K562 (cell line): ENCODE data around the gene CREB3L1. TPM values are rescaled to one million over a fixed set of nuclear protein-coding genes. Genes with fewer than 3 reads are reported as not detected.
A peak's percentile ranks its signal among the peaks of the same experiment; 100 is the strongest.

Experiments used
- AFF4 ChIP-seq: sonication (generic); formaldehyde crosslinking; IDR thresholded peaks from 2 replicates; pipeline ENCODE4 v1.8.0; 2023; ENCODE audit warnings: mild to moderate bottlenecking, missing genetic modification reagents
- CC2D1A ChIP-seq: fragments of 450-650 bp; IDR thresholded peaks from 2 replicates; pipeline ENCODE4 v1.6.1; 2017; ENCODE audit warnings: mild to moderate bottlenecking
- CGGBP1 ChIP-seq: fragments of 250-450 bp; sonication (Bioruptor Pico); IDR thresholded peaks from 2 replicates; pipeline ENCODE4 v1.9.0; 2021; ENCODE audit warnings: mild to moderate bottlenecking
- CXXC5 ChIP-seq: fragments of 250-450 bp; sonication (Bioruptor Pico); IDR thresholded peaks from 2 replicates; pipeline ENCODE4 v1.8.0; 2022; ENCODE audit warnings: inconsistent platforms, mild to moderate bottlenecking, moderate library complexity
- ETV1 ChIP-seq: fragments of 450-650 bp; conservative IDR thresholded peaks from 2 replicates; pipeline ENCODE4 v1.6.1; 2016; ENCODE audit warnings: missing genetic modification characterization, control low read depth, low read depth, missing compliant biosample characterization
- HDAC1 ChIP-seq, 2 experiments: fragments of 450-650 bp; IDR thresholded peaks; 2 replicates each; pipeline ENCODE4 v1.6.1; 2016 to 2017; ENCODE audit warnings: inconsistent platforms in 1 of 2, mild to moderate bottlenecking in 1 of 2, moderate library complexity in 1 of 2
- HIVEP1 ChIP-seq: fragments of 250-450 bp; sonication (Bioruptor Pico); IDR thresholded peaks from 2 replicates; pipeline ENCODE4 v1.4.0; 2020; ENCODE audit warnings: mild to moderate bottlenecking
- HMGN3 ChIP-seq: IDR thresholded peaks from 2 replicates; pipeline ENCODE4 v1.6.1; 2011; ENCODE audit warnings: borderline replicate concordance, low read depth, mild to moderate bottlenecking, mixed read lengths, low read length; ENCODE audit not compliant: insufficient read length; ENCODE audit errors: extremely low read depth
- HNRNPL ChIP-seq: fragments of 200-400 bp; formaldehyde crosslinking; IDR thresholded peaks from 2 replicates; pipeline ENCODE4 v1.6.1; 2017; ENCODE audit warnings: low read depth, mild to moderate bottlenecking, low read length
- LCOR ChIP-seq: sonication (generic); formaldehyde crosslinking; IDR thresholded peaks from 2 replicates; pipeline ENCODE4 v1.8.0; 2022; ENCODE audit warnings: mild to moderate bottlenecking, missing genetic modification reagents
- PCBP1 ChIP-seq: fragments of 200-400 bp; formaldehyde crosslinking; IDR thresholded peaks from 2 replicates; pipeline ENCODE4 v1.6.1; 2018; ENCODE audit warnings: mild to moderate bottlenecking, low read depth, low read length; ENCODE audit not compliant: poor library complexity, severe bottlenecking
- POLR2AphosphoS5 ChIP-seq: IDR thresholded peaks from 2 replicates; pipeline ENCODE4 v1.6.1; 2011; ENCODE audit warnings: mild to moderate bottlenecking, low read depth, low read length, moderate library complexity; ENCODE audit not compliant: control insufficient read depth, insufficient read depth
- RCOR1 ChIP-seq, 2 experiments: IDR thresholded peaks; 2 replicates each; pipeline ENCODE4 v1.6.1; 2012; ENCODE audit warnings: low read depth in 2 of 2, low read length in 2 of 2, borderline replicate concordance in 1 of 2, improper control_type of control experiment in 1 of 2
- SMAD1 ChIP-seq: fragments of 150-350 bp; IDR thresholded peaks from 2 replicates; pipeline ENCODE4 v1.6.1; 2014; ENCODE audit warnings: low read length, low read depth; ENCODE audit not compliant: partially characterized antibody
- STAT6 ChIP-seq: sonication (generic); formaldehyde crosslinking; IDR thresholded peaks from 2 replicates; pipeline ENCODE4 v1.8.1; 2023; ENCODE audit warnings: mild to moderate bottlenecking, missing genetic modification reagents
- THRB ChIP-seq: fragments of 450-650 bp; formaldehyde crosslinking; conservative IDR thresholded peaks from 2 replicates; pipeline ENCODE4 v1.4.0; 2022; ENCODE audit warnings: mild to moderate bottlenecking, missing genetic modification characterization
- ZNF561 ChIP-seq: fragments of 450-650 bp; formaldehyde crosslinking; conservative IDR thresholded peaks from 2 replicates; pipeline ENCODE4 v1.4.0; 2020; ENCODE audit warnings: mild to moderate bottlenecking, moderate library complexity
- ZSCAN29 ChIP-seq: fragments of 450-650 bp; IDR thresholded peaks from 2 replicates; pipeline ENCODE4 v1.6.1; 2017
- polyA plus RNA-seq, 8 experiments: library from polyadenylated mRNA; depleted of rRNA in 4 of 8; stranded (reverse) in 5 of 8; unstranded in 3 of 8; fragments of >200 nt; fragmentation: Nextera tagmentation in 2 of 8; fragmentation: Illumina TruSeq in 1 of 8; extraction: Ambion mirVana in 2 of 8; extraction: Trizol in 1 of 8; gene quantifications; 2 replicates each; pipeline versions ENCODE4 v1.2.1 to v1.2.3, GENCODE V29; 2011 to 2014; ENCODE audit warnings: inconsistent platforms in 1 of 8, missing spikeins in 1 of 8
- total RNA-seq, 7 experiments: library from RNA; depleted of rRNA in 6 of 7; stranded (reverse); fragments of >200 nt in 6 of 7; fragmentation: Illumina TruSeq in 2 of 7; extraction: Trizol in 2 of 7; gene quantifications; 2 replicates each; pipeline versions ENCODE4 v1.2.1 to v1.2.3, GENCODE V29; 2011 to 2021; ENCODE audit warnings: low replicate concordance in 1 of 7

The CREB3L1 gene
- total and polyA plus RNA-seq, 9 of the 15 experiments (the other 6 are each of a cell fraction or from before 2014, with no cell fraction given), result 1.2 to 27.6 (median 3.7) TPM

- TF ChIP-seq AFF4 (CRISPR knock-in tag) (0 out of 2 replicates have a peak, but pooled peaks have one; percentile 10), PCBP1 (peak; percentile 64), HNRNPL (no peak), HDAC1 (IDR thresholded peaks at IDR 0.05) (peak in 1 of 2 experiments; percentile 64; a peak in 2 of 4 replicates), STAT6 (CRISPR knock-in tag) (no peak; the same call in 1 of the 2 replicates), CGGBP1 (CRISPR knock-in tag) (peak; percentile 88; the same call in 1 of the 2 replicates), ZNF561 (CRISPR knock-in tag) (no peak), SMAD1 (peak; percentile 14), HMGN3 (peak; percentile 66), THRB (CRISPR knock-in tag) (0 out of 2 replicates have a peak, but pooled peaks have one; percentile 29), LCOR (CRISPR knock-in tag) (peak; percentile 67; the same call in 1 of the 2 replicates), ETV1 (tag) (no peak), POLR2AphosphoS5 (peak; percentile 43; the same call in 1 of the 2 replicates), HIVEP1 (CRISPR knock-in tag) (0 out of 2 replicates have a peak, but pooled peaks have one; percentile 69), CC2D1A (no peak), CXXC5 (CRISPR knock-in tag) (peak; percentile 75), RCOR1 (IDR thresholded peaks at IDR 0.05; ENCODE audit: borderline replicate concordance in 1 of 2, low read depth in 2 of 2, low read length in 2 of 2) (peak in 1 of 2 experiments; percentile 3; a peak in 1 of 4 replicates), ZSCAN29 (no peak)
Observed at GRCh38 chr11:46295312-46296058, 18.0 kb downstream of the CREB3L1 start (continued).
